Stimulated activated naive CD4-positive, alpha-beta T cell treated with Interleukin-2 at 50 U/mL for 16 hours (primary cell): ENCODE data around the gene HS3ST6.
"Not testable (repeated sequence)": the region's sequence is repeated elsewhere in the genome, so short reads cannot be mapped to it uniquely, and the experiment has no call there.

ENCODE experiments used
- DNase-seq: peaks from one replicate; lab custom pipeline; 2025; lab: John Stamatoyannopoulos, UW

The HS3ST6 gene

DNA sequence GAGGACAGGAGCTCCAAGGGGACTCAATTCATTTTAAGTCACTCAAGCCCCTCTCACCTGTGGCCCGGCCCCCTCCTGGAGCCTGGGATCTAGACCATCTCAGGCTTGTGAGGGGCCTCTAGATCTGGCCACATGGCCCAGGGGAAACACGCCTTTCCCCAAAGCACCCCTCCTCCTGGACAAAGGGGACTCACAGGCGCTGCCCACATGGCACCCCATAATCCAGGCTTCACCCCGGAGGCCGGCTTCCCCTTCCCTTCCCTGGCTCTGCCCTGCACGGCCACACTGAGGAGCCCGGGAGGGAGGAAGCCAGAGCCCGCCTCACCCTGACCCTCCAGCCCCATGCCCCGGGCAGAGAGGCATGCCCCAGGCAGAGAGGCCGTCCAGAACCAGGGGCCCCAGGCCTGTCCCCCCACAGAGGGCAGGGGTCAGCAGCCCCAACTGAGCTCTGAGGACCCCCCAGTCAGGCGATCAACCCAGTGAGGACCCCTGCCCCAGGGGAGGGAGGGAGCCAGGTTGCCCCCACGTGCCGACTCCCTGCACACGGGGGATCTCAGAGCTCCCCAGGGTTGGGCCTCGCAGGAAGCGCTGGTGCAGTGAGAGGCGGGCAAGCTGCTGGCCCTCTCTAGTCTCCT lies 10.9 kb downstream of the HS3ST6 start:
- no peak for DNase-seq

DNA sequence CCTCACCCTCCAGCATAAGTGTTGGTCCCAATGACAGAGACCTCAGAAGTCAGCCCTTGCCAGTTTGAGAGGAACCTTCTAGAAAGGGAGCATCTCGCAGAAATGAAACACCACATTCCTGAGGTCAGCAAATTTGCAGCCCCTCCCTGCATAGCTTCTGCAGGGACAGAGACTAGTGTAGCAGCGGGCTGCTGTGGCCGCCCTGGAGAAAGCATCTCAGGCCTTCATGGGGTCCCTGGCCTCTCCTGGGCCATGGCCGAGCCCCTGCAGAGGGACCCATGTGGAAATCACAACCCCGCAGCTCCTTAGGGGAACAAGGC lies 11.4 kb downstream of the HS3ST6 start:
- no peak for DNase-seq

DNA sequence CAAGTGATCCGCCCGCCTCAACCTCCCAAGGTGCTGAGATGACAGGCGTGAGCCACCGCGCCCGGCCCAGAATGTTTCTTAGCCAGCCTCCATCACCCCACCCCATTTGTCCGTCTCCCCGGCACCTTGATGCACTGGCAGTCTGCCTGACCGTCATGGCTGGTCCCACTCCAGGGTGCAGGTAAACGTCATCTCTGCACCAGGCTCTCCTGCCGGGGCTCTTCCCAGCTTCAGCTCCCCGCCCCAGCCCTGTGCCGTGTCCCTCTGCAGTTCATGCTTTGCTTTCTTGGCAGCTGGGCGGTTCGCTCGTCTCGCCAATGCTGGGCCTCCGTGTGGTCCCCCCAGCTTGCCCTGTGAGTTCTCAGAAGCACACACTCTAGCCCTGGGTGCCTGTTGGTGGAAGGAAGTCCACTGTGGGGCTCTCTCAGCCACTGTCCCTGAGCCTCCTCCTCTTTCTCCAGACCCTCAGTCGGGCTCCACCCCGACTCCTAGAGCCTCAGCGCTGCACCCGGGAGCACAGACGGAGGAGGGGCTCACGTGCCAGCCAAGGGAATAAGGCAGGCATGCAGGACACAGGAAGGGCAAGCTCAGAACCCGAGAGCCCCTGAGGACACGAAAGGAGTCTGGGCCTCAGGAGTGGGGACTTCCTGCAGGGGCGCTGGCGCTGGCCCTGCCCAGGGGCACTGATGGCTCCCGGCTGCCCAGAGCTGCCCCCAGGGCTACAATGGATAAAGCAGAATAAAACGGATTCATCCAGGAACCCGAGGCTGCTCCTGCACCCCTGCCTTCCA lies 12.0 kb downstream of the HS3ST6 start:
- DNase-seq = no peak

DNA sequence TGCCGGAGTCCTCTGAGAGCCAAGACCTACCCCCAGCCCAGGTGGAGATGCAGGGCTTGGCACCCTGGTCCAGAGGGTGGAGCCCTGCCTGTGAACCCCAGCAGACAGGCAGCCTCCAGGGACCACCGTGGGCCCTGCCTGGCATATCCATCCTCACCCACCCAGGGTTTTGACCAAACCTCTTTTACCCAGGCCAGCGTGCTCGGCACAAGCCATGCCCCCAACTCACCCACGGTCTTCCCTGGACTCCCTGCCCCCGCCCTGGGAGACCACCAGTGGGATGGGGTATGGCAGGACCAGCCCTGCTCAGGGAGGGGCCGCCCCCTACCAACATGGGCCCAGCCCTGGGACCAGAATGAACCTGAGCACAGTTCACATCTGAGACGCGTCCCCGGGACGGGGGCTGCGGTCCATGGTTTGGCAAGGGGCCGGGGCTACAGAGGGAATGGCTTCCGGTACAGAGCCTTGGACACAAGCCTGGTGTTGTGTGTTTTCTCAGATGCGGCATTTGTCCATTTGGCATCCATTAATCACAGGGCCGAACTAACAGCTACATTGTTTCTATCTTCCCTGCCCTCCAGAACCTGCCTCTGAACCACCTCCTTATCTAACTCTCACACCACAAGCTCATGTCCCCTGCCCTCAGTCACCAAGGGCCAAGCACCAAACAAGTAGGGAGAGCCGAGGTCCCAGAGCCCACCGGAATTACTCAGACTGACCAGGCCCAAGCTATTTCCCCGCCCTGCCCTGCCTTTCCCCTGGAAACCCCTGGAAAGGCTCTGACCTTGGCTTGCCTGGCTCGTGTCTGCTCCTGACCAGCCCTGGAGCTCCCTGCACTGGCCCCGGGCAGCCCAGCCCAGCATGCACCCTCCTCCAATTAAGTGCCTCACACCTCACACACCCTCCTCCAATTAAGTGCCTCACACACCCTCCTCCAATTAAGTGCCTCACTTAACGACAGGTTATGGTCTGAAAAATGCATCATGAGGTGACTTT lies 14.1 kb downstream of the HS3ST6 start:
- no peak for DNase-seq

DNA sequence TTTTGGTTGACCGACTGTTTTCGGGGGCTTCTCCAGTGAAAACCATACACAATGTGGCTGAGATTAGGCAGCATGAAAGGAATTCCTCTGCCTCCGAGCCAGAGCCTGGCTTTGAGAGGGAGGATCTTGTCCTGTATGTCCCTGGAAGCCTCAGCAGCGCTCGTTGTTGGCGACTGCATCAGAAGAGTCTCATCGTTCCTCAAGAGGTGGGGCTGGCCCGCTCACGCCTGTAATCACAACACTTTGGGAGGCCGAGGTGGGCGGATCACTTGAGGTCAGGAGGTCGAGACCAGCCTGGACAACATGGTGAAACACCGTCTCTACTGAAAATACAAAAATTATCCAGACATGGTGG lies 15.0 kb downstream of the HS3ST6 start:
- DNase-seq = no peak

DNA sequence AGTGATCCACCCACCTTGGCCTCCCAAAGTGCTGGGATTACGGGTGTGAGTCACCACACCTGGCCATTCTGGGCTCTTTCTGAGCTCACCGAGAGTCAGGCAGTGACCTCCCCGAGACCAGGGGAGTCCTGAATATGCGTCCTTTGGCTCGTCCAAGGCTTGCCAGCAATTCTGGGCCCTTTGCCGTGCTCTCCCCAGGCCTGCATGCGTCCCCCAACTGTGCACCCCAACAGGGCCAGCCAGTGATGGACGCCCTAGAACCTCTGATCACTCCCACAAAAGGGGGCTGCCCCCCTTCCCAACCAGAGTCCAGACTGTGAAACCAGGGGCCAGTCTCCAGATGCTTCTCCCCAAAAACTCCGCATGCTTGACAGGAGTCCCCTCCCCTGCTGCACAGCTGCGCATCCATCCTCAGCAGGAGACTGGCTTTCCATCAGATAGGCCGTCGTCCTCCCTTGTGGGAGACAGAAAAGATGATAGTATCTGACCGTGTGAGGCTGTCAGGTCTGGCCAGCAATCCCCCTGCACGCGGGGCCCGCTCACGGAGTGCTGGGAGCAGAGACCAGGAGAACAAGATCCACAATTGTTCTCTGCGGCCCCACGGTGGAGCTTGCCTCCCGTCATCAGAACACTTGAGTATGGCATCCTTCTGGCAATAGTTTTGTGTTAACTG lies 15.5 kb downstream of the HS3ST6 start:
- no peak for DNase-seq

DNA sequence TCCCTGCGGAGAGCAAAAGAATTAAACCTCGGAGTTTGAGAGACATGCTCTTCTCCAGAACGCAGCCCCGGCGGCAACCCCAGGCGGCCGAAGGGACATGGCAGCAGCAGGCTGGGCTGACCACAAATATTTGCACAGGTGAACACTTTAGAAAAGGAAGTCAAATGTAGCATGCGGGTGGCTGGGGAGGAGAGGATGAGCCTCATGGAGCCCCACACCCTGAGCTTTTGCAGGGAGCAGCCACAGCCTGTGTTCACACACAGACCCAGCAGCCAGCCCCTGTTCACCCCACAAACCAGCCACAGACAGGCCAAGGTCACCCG lies 17.8 kb downstream of the HS3ST6 start:
- no peak for DNase-seq

DNA sequence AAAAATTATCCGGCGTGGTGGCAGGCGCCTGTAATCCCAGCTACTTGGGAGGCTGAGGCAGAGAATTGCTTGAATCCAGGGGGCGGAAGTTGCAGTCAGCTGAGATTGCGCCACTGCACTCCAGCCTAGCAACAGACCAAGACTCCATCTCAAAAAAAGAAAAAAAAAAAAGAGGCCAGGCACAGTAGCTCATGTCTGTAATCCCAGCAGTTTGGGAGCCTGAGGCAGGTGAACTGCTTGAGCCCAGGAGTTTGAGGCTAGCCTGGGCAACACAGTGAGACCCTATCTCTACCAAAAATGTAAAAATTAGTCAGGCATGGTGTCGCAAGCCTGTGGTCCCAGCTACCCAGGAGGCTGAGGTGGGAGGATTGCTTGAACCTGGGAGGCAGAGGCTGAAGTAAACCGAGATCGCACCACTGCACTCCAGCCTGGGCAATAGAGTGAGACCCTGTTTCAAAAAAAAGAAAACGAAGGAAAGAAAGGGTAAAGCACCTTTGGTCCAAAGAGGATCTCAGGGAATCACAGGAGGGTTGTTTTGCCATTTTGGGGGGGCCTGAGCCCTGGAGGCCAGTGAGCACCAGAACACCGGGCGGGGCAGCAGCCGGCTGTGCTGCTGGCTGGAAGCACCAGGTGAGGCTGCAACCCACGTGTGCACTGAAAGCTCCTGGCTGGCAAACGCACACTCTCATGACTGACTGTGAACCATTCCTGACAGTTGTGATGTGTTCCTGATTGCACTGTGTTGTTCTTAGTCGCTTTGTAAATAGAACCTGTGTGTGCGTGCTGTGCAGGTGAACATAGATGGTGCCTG lies 18.4 kb downstream of the HS3ST6 start:
- no peak for DNase-seq

DNA sequence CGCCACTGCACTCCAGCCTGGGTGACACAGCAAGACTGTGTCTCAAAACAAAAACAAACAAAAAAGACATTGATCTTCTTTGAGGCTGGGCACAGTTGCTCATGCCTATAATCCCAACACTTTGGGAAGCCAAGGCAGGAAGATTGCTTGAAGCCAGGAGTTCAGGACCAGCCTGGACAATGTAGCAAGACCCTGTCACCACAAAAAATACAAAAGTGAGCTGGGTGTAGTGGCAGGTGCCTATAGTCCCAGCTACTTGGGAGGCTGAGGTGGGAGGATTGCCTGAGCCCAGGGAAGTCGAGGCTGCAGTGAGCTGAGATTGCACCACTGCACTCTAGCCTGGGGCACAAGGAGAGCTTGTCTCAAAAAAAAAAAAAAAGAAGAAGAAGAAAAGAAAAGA lies 20.5 kb downstream of the HS3ST6 start:
- not testable (repeated sequence) for DNase-seq

DNA sequence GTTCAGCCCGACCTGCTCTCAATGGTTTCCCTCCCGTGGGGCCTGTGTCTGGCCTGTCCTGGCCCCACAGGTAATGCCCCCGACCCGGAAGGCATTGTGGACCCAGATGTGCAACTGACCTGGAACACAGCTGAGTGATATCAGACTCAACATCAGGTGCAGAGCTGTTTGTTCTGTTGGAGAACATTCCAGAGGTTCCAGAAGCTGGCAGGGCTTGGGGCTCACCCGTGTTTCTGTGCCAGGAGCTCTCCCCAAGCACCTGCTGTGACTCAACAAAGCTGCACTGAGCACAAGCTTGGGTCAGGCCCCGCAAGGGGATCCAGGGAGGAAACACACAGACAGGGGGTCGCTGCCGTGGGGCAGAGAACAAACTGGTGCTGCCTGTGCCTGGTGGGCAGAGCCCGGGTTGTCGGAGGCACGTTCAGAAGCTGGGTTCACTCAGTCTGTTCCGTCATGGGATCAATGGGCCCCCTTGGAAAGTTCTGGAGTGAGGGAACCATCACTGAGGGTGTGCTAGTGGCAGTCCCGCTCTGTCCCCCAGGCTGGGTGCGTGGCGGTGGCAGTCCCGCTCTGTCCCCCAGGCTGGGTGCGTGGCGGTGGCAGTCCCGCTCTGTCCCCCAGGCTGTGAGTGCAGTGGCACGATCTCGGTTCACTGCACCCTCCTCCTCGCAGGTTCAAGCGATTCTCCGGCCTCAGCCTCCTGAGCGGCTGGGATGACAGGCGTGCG lies 22.1 kb downstream of the HS3ST6 start:
- DNase-seq = no peak

DNA sequence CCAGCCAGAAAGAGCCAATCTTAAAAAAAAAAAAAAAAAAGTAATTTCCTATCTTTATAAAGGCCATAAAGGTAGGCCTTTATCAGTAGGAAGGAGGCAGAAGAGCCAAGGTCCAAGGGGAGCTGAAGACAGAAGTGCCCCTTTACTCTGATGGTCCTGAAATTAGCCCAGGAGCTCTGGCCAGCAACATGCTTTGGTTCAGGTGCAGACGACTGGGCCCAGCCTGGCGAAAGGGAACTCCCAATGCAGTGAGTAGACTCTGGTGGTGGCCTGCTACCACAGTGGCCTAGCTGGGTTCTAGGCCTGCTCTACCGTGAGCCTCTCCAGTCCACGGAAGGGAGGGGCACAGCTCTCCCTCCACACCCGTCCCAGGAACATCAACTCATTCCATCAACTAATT lies 23.1 kb downstream of the HS3ST6 start:
- DNase-seq = no peak

DNA sequence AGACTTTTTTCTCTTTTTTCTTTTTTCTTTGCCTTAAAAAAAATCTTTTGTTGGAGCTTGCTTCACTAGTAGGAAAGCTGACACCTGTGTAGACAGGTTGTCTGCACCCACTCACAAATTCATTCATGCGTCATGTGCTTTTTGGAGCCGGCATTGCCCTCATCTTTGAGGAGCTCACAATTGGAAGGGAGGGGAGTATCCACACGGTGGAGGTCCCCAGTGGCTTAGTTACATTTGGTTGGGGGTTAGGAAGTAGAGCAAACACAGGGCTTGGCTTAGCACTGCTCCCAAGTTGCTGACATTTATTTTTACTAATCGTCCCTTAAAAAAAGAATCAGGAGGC lies 27.5 kb downstream of the HS3ST6 start:
- no peak for DNase-seq

DNA sequence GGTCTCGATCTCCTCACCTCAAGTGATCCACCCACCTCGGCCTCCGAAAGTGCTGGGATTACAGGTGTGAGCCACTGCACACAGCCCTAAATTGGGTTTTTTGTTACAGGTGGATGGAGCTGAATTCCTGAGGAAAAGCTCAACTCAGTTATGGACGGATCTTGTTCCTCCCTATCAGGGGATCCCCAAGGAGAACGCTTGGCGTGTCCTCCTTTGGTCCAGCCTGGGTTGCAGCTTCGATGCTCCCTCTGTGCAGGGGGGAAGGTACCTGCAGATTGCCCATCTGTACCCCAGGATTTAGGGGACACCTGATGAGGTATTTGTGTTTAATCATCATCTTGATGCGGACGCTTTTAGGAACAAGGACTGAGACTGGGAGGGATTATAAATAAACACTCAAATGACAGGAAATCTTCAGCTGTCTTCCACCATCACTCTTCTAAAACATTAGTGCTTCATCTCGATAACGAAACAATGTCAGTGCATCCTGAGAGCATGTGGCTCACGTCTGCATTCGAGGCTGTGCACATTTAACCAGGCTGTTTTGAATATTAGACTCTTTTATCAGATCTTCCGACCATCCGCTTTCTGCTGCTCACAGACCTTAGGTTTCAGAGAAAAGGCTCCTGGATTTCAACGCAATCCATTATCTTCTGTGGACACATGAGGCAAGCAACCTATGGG lies 28.0 kb downstream of the HS3ST6 start:
- DNase-seq = no peak

DNA sequence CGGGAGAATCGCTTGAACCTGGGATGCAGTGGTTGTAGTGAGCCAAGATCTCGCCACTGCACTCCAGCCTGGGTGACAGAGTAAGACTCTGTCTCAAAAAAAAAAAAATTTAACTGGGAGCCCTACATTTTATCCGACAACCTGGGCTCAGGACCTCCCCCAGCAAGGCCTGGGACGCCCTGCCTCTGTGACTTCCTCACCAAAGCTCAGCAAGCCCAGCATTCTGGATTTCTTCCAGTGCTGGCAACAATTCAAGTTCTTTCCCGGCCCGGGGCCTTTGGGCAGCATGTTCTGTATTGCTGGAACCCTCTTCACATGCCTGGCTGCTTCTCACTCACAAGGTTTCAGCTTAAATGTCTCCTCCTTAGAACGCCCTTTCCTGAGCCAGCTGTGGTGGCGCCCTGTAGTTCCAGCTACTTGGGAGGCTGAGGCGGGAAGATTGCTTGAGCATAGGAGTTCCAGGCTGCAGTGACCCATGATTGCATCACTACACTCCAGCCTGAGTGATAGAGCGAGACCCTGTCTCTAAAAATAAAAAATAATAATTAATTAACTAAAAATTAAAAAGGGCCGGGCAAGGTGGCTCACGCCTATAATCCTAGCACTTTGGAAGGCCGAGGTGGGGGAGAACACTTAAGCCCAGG lies 30.4 kb downstream of the HS3ST6 start:
- DNase-seq = no peak

DNA sequence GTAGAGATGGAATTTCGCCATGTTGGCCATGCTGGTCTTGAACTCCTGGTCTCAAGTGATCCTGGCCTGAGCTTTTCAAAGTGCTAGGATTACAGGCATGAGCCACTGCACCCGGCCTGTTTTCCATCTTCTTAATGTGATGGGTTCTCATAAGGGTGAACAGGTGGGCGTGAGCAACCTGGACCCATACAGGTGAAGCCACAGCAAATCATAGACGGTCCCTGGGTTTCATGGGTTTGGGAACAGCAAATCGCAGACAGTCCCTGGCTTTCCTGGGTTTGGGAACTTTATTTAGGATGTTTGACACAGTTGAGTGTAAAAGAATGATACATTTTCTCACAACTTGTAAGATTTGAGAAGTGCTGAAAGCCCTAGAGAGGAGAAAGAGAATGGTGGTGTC lies 33.3 kb downstream of the HS3ST6 start:
- DNase-seq = no peak

DNA sequence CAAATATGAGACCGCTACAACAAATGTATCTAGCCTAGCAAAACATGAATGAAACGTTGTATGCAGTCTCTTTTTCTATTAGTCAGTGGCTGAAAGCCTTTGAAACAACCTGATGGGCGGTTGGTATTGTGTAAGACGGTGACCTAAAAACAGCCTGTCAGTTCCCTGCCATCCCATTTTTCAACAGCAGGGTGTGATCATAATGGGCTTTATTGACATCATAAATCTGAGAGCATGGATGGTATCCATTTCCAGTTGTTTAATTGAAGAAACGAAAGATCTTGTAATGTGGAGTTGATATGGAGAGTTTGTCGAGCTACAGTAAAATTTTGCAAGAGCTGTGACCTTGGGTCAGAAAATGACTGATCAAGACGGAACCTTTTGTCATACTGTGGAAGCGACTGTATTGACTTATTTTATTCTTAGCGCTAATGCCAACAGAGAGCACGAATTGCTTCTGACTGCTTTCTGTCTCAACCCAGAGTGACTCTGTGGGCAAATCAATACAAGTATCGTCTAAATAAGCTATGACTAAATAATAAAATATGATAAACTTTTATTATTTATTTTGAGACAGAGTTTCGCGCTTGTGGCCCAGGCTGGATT lies 34.0 kb downstream of the HS3ST6 start:
- no peak for DNase-seq

DNA sequence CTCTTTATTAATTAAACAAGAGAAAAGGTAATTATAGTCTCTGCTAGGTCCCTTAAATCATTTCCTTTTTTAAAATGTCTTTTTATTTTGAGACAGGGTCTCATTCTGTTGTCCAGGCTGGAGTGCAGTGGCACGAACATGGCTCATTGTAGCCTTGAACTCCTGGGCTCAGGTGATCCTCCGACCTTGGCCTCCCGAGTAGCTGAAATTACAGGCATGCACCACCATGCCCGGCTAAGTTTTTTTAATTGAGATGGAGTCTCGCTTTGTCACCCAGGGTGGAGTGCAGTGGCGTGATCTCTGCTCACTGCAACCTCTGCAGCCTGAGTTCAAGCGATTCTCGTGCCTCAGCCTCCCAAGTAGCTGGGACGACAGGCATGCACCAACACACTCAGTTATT lies 37.0 kb downstream of the HS3ST6 start:
- not testable (repeated sequence) for DNase-seq

DNA sequence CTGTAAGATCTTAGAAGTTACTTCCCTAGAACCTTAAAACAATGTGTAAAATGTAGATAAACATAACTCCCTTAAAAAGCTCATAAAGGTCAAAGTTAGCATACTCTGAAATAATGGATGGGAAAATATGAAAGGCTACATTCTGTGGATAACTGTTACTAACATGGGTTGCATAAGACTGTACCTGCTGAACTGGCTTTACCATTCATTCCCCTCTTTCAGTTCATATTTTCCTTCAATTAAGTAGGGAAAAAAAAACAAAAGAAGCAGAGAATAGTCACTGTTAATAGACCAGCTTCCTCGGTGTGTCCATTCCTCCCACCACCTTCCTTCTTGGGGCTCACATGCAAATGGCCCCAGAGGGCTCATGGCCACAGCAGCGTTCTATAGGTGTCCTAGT lies 38.7 kb downstream of the HS3ST6 start:
- no peak for DNase-seq

DNA sequence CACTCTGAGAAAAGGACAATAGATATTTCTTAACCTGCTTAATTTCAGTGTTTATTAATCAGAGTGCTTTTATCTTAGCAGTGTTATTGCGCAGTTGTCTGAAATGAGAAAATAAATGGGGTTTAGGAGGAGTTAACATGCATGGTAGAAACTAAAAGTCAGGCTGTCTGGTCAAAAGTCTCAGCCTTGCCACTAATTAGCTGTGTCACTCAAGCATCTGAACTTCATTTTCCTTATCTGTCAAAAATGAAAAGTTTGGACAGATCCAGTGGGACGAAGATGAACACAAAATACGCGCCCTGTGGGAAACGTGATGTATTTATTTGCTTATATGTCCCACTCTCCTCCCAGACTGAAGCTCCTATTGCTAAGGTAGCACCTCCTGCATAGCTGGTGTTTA lies 40.0 kb downstream of the HS3ST6 start:
- no peak for DNase-seq

DNA sequence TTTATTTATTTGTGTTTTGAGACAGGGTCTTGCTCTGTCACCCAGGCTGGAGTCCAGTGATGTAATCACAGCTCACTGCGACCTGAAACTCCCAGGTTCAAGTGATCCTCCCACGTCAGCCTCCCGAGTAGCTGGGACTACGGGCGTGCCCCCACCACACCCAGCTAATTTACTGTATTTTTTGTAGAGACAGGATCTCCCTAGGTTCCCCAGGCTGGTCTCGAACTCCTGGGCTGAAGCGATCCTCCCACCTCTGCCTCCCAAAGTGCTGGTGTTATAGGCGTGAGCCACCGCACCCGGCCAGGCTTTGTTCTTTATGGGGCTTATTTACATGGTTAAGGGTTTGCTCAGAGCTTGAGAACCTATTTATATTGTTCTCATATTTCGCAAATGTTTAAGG lies 40.4 kb downstream of the HS3ST6 start:
- DNase-seq = no peak
